Bone marrow (tissue), 2 donors: ENCODE results near the gene MLXIP.
"Not testable (repeated sequence)": the region's sequence is repeated elsewhere in the genome, so short reads cannot be mapped to it uniquely, and the experiment has no call there.

Experiments used
- DNase-seq, 2 donors: peaks; one replicate each; lab custom pipeline; 2025; lab: John Stamatoyannopoulos, UW

The MLXIP gene, protein sequence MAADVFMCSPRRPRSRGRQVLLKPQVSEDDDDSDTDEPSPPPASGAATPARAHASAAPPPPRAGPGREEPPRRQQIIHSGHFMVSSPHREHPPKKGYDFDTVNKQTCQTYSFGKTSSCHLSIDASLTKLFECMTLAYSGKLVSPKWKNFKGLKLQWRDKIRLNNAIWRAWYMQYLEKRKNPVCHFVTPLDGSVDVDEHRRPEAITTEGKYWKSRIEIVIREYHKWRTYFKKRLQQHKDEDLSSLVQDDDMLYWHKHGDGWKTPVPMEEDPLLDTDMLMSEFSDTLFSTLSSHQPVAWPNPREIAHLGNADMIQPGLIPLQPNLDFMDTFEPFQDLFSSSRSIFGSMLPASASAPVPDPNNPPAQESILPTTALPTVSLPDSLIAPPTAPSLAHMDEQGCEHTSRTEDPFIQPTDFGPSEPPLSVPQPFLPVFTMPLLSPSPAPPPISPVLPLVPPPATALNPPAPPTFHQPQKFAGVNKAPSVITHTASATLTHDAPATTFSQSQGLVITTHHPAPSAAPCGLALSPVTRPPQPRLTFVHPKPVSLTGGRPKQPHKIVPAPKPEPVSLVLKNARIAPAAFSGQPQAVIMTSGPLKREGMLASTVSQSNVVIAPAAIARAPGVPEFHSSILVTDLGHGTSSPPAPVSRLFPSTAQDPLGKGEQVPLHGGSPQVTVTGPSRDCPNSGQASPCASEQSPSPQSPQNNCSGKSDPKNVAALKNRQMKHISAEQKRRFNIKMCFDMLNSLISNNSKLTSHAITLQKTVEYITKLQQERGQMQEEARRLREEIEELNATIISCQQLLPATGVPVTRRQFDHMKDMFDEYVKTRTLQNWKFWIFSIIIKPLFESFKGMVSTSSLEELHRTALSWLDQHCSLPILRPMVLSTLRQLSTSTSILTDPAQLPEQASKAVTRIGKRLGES

GRCh38 chr12:122078141-122079032, at the start of gene MLXIP:
Gene MLXIP, plus strand, starts transcription at chr12:122078756. Its CDS starts 98 bp downstream, at chr12:122078854.
- peak; percentile 73 to 87 for DNase-seq

DNA sequence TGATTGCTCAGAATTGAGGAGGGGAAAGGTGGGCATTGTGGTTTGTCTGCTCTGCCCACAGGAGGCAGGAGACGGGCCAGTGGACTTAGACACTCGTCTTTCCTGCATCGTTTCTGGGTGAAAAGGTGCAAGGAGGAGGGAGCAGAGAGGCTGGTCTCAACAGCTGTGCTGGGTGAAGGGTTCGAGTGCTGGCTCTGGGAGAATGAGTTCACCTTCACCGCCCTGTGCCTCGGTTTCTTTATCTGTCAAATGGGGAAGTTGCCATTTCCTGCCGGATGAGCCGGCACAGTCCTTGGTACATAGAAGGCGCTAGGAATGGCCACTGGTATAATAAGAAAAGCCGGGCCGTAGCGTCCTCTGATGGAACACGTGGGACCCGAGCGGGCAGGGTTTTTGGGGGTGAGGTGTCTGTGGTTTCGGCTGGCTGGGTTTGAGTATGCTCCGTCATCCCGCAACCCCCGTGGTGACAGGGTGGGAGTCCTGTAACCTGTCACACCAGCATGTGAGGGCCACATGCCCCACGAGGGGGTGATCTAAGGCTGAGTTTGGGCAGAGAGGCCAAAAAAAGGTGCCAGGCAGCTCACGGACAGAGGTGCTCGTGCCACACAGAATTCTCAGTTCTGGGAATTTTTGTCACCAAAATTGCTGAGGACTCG, 49.5 kb upstream of the MLXIP start:
- no peak for DNase-seq

- no peak for DNase-seq
Measured at GRCh38 chr12:122029620-122030423, 48.7 kb upstream of the MLXIP start.

DNA sequence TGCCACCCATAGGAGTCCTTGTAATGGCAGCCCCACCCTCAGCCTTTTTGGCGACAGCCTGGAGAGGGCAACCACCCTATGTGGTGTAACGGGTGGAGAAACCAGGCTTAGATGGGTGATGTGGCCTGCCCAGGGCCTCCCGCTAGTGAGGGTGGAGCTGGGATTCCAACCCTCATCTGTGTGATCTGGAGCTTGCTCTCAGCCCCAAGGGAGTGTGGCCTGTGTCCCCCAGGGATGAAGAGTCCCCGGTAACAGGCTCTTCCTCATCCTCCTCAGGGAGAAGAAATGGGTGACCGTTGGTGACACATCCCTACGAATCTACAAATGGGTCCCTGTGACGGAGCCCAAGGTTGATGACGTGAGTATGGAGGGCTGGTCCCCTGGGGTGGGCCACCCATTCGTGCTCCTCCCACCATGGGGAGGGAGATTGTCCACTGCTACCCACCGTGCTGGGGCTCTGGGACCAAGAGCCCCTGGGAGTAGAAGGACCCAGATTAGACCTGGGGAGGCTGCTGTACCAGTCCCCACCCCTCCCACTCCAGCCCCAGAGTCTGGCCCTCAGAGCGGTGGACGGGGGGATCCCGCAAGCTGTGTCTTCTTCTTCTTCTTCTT, 48.0 kb upstream of the MLXIP start:
- no peak for DNase-seq

DNA sequence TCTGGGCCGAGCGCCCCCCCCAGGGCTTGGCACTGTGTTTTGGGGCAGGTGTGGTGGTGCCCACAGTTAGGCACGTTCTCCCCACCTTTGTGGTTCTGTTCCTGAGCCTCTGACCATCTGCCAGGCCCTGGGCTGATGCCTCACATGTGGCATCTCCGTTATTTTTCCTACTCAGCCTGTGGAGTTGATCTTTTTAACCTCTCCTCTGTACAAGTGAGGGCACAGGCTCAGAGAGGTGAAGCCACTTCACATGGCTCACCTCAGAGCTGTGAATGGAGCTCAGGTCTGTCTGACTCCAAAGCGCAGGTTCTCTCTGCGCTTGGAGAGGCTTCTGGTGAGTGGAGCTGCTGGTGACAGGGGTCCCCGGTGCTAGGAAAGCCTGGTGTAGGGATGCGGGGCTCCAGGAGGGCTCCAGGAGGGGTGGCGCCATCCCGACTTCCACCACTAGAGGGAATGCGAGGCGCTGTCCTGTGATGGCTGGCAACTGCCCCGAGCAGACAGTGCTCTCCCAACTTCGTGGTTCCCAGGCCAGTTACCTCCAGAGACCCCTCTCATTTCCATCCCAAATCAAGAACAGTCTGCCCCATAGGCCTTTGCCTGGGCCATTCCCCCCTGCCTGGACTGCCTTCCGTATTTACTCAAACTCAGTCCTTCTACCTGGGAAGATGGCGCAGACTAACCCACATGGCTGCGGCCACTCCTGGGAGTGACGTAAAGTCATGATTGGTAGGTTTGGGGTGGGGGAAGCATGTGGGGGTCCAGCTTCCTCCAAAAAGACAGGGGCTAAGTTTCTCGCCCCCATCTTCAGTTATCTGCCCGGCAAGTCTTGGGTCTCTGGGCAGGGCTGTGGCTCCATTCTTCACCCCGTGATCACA, 47.0 kb upstream of the MLXIP start:
- DNase-seq: peak in 1 of 2 donors; percentile 15

DNA sequence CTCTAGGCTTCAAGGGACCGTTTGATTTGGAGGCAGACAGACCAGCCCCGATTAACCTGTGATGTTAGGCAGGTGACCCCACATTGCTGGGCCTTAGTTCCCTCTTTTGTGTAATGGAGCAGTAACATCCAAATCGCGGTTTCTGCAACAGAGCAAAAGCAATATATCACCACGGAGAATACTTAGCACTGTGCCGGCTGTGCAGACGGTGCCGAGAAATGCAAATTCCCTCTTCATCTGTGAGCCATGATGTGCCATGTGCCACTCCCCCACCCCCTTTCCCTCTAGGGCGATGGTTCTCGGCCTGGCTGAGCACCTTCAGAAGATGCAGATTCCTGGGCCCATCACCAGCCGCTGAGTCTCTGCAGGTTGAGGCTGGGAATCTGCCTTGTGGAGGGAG, 46.0 kb upstream of the MLXIP start:
- no peak for DNase-seq

GRCh38 chr12:122035292-122035691, 43.3 kb upstream of the MLXIP start:
- no peak for DNase-seq

DNA sequence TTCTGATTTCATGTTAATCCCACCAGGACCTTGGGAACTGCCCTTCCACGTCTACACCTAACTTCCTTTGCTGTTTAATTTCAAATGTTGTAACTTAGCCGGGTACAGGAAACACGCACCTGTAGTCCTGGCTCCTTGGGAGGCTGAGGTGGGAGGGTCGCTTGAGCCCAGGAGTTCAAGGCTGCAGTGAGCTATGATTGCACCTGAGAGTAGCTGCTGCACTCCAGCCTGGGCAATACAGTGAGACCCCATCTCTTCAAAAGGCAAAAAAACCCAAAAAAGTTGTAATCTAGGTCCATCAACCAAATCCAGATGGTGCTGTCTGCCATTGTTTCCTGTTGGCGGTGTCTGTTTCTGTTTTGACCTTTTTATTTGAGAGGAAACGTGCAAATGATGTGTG, 42.4 kb upstream of the MLXIP start:
- no peak for DNase-seq

GRCh38 chr12:122040579-122041386, 37.8 kb upstream of the MLXIP start:
- no peak for DNase-seq

GRCh38 chr12:122041458-122041857, 37.1 kb upstream of the MLXIP start:
- not testable (repeated sequence) for DNase-seq

GRCh38 chr12:122042910-122043309, 35.6 kb upstream of the MLXIP start:
- no peak for DNase-seq

- DNase-seq: no peak
Measured at GRCh38 chr12:122043476-122043875, 35.1 kb upstream of the MLXIP start.

DNA sequence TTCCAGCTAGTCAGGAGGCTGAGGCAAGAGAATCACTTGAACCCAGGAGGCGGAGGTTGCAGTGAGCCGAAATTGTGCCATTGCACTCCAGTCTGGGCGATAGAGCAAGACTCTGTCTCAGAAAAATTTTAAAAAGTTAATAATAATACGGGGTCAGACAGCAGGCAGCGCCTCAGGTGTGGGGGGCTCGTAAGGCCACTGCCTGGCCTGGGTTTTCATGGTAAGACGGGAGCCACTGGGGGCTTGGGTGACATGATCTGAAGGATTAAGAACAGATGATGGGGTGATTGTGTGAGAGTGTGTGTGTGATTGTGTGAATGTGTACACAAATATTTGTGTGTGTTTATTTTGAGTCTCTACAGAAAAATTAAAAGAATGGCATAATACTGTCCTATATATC, 33.3 kb upstream of the MLXIP start:
- no peak for DNase-seq

GRCh38 chr12:122046145-122046544, 32.4 kb upstream of the MLXIP start:
- DNase-seq: no peak

DNA sequence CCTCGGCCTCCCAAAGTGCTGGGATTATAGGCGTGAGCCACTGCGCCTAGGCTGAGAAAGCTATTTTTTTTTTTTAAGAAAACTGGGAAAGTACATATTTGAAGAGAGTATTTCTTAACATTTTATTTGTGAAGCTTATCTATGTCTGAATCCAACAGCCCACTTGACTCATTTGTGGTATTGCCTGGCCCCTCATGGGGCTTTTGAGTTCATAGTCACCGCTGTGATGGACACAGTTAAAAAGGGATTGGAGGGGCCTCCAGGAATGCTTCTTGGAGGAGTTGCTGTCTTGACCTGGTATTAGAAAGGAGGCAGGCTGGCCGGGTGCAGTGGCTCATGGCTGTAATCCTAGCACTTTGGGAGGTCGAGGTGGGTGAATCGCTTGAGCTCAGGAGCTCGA, 30.4 kb upstream of the MLXIP start:
- no peak for DNase-seq

DNA sequence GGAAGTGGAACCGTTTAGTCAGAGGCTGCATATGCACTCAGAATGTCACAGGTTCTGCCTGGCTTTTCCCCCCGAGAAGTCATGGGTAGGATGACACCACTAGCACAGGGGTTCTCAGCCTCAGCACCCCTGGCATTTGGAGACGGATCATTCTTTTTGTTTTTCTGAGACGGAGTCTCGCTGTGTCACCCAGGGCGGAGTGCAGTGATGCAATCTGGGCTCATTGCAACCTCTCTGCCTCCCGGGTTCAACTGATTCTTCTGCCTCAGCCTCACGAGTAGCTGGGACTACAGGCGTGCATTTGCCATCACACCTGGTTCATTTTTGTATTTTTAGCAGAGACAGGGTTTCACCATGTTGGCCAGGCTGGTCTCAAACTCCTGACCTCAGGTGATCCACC, 28.7 kb upstream of the MLXIP start:
- DNase-seq: no peak

- no peak for DNase-seq
Measured at GRCh38 chr12:122050706-122051105, 27.9 kb upstream of the MLXIP start.

GRCh38 chr12:122051231-122051876, 27.2 kb upstream of the MLXIP start:
- no peak for DNase-seq
